Smooth muscle cell (in vitro differentiated cells): ENCODE data around the gene SLC25A27. TPM values are rescaled to one million over a fixed set of nuclear protein-coding genes. Genes with fewer than 3 reads are reported as not detected.

ENCODE experiments used
- DNase-seq: peaks from one replicate; lab custom pipeline; 2025; ENCODE audit not compliant: unreplicated experiment; lab: John Stamatoyannopoulos, UW
- H2AFZ ChIP-seq: fragments of 200-600 bp; sonication (generic); 2 replicates; pipeline ENCODE4 v1.6.0; 2016; ENCODE audit warnings: antibody characterized with exemption, low read depth, mild to moderate bottlenecking
- H3F3A ChIP-seq: fragments of 200-600 bp; sonication (generic); 2 replicates; pipeline ENCODE4 v1.6.0; 2017; ENCODE audit warnings: antibody characterized with exemption, low read depth
- H3K27ac ChIP-seq: fragments of 200-600 bp; sonication (generic); 2 replicates; pipeline ENCODE4 v1.5.1; 2016; ENCODE audit warnings: low read depth, mild to moderate bottlenecking
- H3K27me3 ChIP-seq: fragments of 200-600 bp; sonication (generic); 2 replicates; pipeline ENCODE4 v1.6.1; 2016; ENCODE audit warnings: low read depth, mild to moderate bottlenecking
- H3K36me3 ChIP-seq: fragments of 200-600 bp; sonication (generic); 2 replicates; pipeline ENCODE4 v1.5.1; 2016; ENCODE audit warnings: low read depth
- H3K4me1 ChIP-seq: fragments of 200-600 bp; sonication (generic); 2 replicates; pipeline ENCODE4 v1.5.1; 2016; ENCODE audit warnings: low read depth
- H3K4me2 ChIP-seq: fragments of 200-600 bp; sonication (generic); 2 replicates; pipeline ENCODE4 v1.6.0; 2016; ENCODE audit warnings: mild to moderate bottlenecking
- H3K4me3 ChIP-seq: fragments of 200-600 bp; sonication (generic); 2 replicates; pipeline ENCODE4 v1.5.1; 2016; ENCODE audit warnings: mild to moderate bottlenecking
- H3K79me2 ChIP-seq: fragments of 200-600 bp; sonication (generic); 2 replicates; pipeline ENCODE4 v1.6.0; 2016; ENCODE audit warnings: low read depth, mild to moderate bottlenecking
- H3K9ac ChIP-seq: fragments of 200-600 bp; sonication (generic); 2 replicates; pipeline ENCODE4 v1.6.0; 2016; ENCODE audit warnings: low read depth
- H3K9me3 ChIP-seq: fragments of 200-600 bp; sonication (generic); replicated peaks from 2 replicates; pipeline ENCODE4 v1.5.1; 2016; ENCODE audit warnings: low read depth
- H4K20me1 ChIP-seq: fragments of 200-600 bp; sonication (generic); 2 replicates; pipeline ENCODE4 v1.6.0; 2016; ENCODE audit warnings: low read depth
- CTCF ChIP-seq: fragments of 200-600 bp; sonication (generic); IDR thresholded peaks from 2 replicates; pipeline ENCODE4 v1.5.1; 2017; ENCODE audit warnings: borderline replicate concordance, mild to moderate bottlenecking, antibody characterized with exemption; ENCODE audit not compliant: insufficient read depth, poor library complexity, severe bottlenecking
- WGBS: methylation state at CpG from one replicate; pipeline ENCODE4 v1.1.7; 2016; ENCODE audit warnings: low lambda C conversion rate; 5-methylcytosine and 5-hydroxymethylcytosine counted together
- polyA plus RNA-seq: library from polyadenylated mRNA; unstranded; fragments of >200 nt; fragmentation: Nextera tagmentation; extraction: Ambion mirVana; gene quantifications from 2 replicates; pipeline ENCODE4 v1.2.1, GENCODE V29; 2016
- total RNA-seq: library from RNA; depleted of rRNA; stranded (reverse); fragments of >200 nt; gene quantifications from 2 replicates; pipeline ENCODE4 v1.2.3, GENCODE V29; 2014

Gene SLC25A27
- total and polyA plus RNA-seq, 2 experiments from 2014 or later = 0.22 to 3.7 TPM

GRCh38 chr6:46699970-46700369 is 47.2 kb downstream of the SLC25A27 start:
- Histone ChIP-seq H3K27ac (no peak overlapping the region), H4K20me1 (no peaks in the 10 kb centered on the region), H3K4me1 (no peaks in the 10 kb centered on the region), H3K79me2 (no peaks in the 10 kb centered on the region), H3K9ac (no peak overlapping the region), H3K36me3 (no peaks in the 10 kb centered on the region), H3K9me3 (no peaks in the 10 kb centered on the region), H3F3A (no peaks in the 10 kb centered on the region), H3K4me2 (no peak overlapping the region), H2AFZ (no peak overlapping the region), H3K27me3 (peaks cover 54% of the 10 kb centered on the region), H3K4me3 (no peak overlapping the region)
- TF ChIP-seq CTCF = no peak
- 85% methylated on average over 1 of the region's 1 CpG for WGBS
- no peak for DNase-seq

- no peak overlapping the region for H2AFZ ChIP-seq
- H4K20me1 ChIP-seq = no peaks in the 10 kb centered on the region
- no peak overlapping the region for H3K27ac ChIP-seq
- H3K4me2 ChIP-seq = no peak overlapping the region
- no peak overlapping the region for H3K4me3 ChIP-seq
- no peak for DNase-seq
- 56% methylated on average over 3 of the region's 3 CpGs for WGBS
- peaks cover 51% of the 10 kb centered on the region for H3K27me3 ChIP-seq
- TF ChIP-seq CTCF = no peak
- no peaks in the 10 kb centered on the region for H3F3A ChIP-seq
- no peaks in the 10 kb centered on the region for H3K4me1 ChIP-seq
- H3K9ac ChIP-seq = no peak overlapping the region
- no peaks in the 10 kb centered on the region for H3K79me2 ChIP-seq
- no peaks in the 10 kb centered on the region for H3K36me3 ChIP-seq
- no peaks in the 10 kb centered on the region for H3K9me3 ChIP-seq
These were observed 51.8 kb downstream of the SLC25A27 start for GRCh38 chr6:46704562-46704961.

- Histone ChIP-seq H3K27ac (no peak overlapping the region), H3K27me3 (peaks cover 39% of the 10 kb centered on the region), H2AFZ (no peak overlapping the region), H3F3A (no peaks in the 10 kb centered on the region), H3K4me1 (no peaks in the 10 kb centered on the region), H4K20me1 (no peaks in the 10 kb centered on the region), H3K36me3 (no peaks in the 10 kb centered on the region), H3K79me2 (no peaks in the 10 kb centered on the region), H3K9ac (no peak overlapping the region), H3K4me3 (no peak overlapping the region), H3K4me2 (no peak overlapping the region), H3K9me3 (no peaks in the 10 kb centered on the region)
- 85% methylated on average over 2 of the region's 2 CpGs for WGBS
- no peak for TF ChIP-seq CTCF
- no peak for DNase-seq
These were observed 53.7 kb downstream of the SLC25A27 start for GRCh38 chr6:46706464-46706863.

GRCh38 chr6:46711491-46711890 is 58.7 kb downstream of the SLC25A27 start:
- Histone ChIP-seq H3F3A (no peaks in the 10 kb centered on the region), H3K9ac (no peak overlapping the region), H3K4me1 (no peaks in the 10 kb centered on the region), H3K9me3 (no peaks in the 10 kb centered on the region), H3K36me3 (no peaks in the 10 kb centered on the region), H3K4me2 (no peak overlapping the region), H3K27ac (no peak overlapping the region), H3K79me2 (no peaks in the 10 kb centered on the region), H3K4me3 (no peak overlapping the region), H4K20me1 (no peaks in the 10 kb centered on the region), H2AFZ (no peak overlapping the region), H3K27me3 (peaks cover 9% of the 10 kb centered on the region)
- WGBS = 91% methylated on average over 1 of the region's 1 CpG
- DNase-seq = no peak
- TF ChIP-seq CTCF = no peak
